GM18519 (cell line): ENCODE results near the gene LY86.
A peak's percentile ranks its signal among the peaks of the same experiment; 100 is the strongest.

ENCODE experiments used
- ATAC-seq: cut with Tn5 transposase; IDR thresholded peaks from one replicate; pipeline ENCODE4 v1.9.1; 2021; ENCODE audit warnings: mild to moderate bottlenecking, moderate library complexity; ENCODE audit not compliant: unreplicated experiment, low FRiP score

LY86 gene

GRCh38 chr6:6588064-6588923 lies at the start of gene LY86:
LY86 (plus strand) TSS chr6:6588720; CDS start chr6:6588735, 15 bp downstream.
- peak; percentile 42 for ATAC-seq

GRCh38 chr6:6539036-6539435 lies 49.5 kb upstream of the LY86 start:
- no peak for ATAC-seq

GRCh38 chr6:6542357-6542756 lies 46.2 kb upstream of the LY86 start:
- ATAC-seq = no peak

- ATAC-seq = no peak
Observed at GRCh38 chr6:6543181-6543879, 45.2 kb upstream of the LY86 start.

GRCh38 chr6:6545616-6546317 lies 42.8 kb upstream of the LY86 start:
- no peak for ATAC-seq

- ATAC-seq = peak; percentile 27
Observed at GRCh38 chr6:6546318-6547109, 42.0 kb upstream of the LY86 start.

- ATAC-seq = peak; percentile 72
Observed at GRCh38 chr6:6547110-6547879, 41.2 kb upstream of the LY86 start.

- no peak for ATAC-seq
Observed at GRCh38 chr6:6556161-6556737, 32.3 kb upstream of the LY86 start.

- ATAC-seq = no peak
Observed at GRCh38 chr6:6556738-6557503, 31.6 kb upstream of the LY86 start.

GRCh38 chr6:6557504-6557839 lies 31.0 kb upstream of the LY86 start:
- ATAC-seq = no peak

- ATAC-seq = no peak
Observed at GRCh38 chr6:6557886-6558285, 30.6 kb upstream of the LY86 start.

GRCh38 chr6:6559994-6560570 lies 28.4 kb upstream of the LY86 start:
- no peak for ATAC-seq

- no peak for ATAC-seq
Observed at GRCh38 chr6:6560909-6561308, 27.6 kb upstream of the LY86 start.

- no peak for ATAC-seq
Observed at GRCh38 chr6:6564154-6564553, 24.4 kb upstream of the LY86 start.

- ATAC-seq = no peak
Observed at GRCh38 chr6:6565069-6565468, 23.5 kb upstream of the LY86 start.

- no peak for ATAC-seq
Observed at GRCh38 chr6:6565488-6565887, 23.0 kb upstream of the LY86 start.

- no peak for ATAC-seq
Observed at GRCh38 chr6:6566766-6567165, 21.8 kb upstream of the LY86 start.

GRCh38 chr6:6569096-6569810 lies 19.3 kb upstream of the LY86 start:
- no peak for ATAC-seq
